Left renal cortex interstitium (tissue), 4 donors: Measurements from ENCODE around the gene PANK3. TPM values are rescaled to one million over a fixed set of nuclear protein-coding genes. Genes with fewer than 3 reads are reported as not detected.
"Not testable (repeated sequence)": the region's sequence is repeated elsewhere in the genome, so short reads cannot be mapped to it uniquely, and the experiment has no call there.

Experiments
- DNase-seq, 4 donors: peaks; one replicate each; pipeline ENCODE4 v3.0.0-alpha.2; 2013; ENCODE audit warnings: low read depth in 4 of 4, low spot score in 2 of 4, missing footprints in 1 of 4
- polyA plus RNA-seq, 4 donors: library from polyadenylated mRNA; unstranded; fragments of 120-200 nt; gene quantifications; one replicate each; pipeline ENCODE4 v1.2.1, GENCODE V29; 2013; ENCODE audit not compliant: insufficient read length in 4 of 4

The PANK3 gene
- polyA plus RNA-seq, 4 donors = 49.6 to 67.6 (median 59.0) TPM

DNA sequence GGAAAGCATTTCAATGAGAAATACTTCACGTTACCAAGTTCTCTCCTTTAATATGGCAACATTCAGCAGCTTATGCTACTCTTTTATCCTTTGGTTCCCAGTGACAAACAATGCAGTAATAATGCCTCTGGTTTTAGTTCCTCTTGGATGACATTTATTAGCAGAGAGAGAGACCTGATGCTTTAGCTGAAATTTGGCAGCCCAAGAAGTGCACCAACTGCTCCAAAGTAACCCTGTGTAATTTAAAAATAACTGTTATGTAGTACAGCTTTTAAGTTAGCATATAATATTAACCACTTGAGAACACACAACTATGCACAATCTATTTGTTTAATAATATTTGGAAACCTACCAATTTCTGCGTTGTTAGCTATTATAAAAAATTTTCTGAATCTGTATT is 21.8 kb downstream of the PANK3 start:
- no peak for DNase-seq

DNA sequence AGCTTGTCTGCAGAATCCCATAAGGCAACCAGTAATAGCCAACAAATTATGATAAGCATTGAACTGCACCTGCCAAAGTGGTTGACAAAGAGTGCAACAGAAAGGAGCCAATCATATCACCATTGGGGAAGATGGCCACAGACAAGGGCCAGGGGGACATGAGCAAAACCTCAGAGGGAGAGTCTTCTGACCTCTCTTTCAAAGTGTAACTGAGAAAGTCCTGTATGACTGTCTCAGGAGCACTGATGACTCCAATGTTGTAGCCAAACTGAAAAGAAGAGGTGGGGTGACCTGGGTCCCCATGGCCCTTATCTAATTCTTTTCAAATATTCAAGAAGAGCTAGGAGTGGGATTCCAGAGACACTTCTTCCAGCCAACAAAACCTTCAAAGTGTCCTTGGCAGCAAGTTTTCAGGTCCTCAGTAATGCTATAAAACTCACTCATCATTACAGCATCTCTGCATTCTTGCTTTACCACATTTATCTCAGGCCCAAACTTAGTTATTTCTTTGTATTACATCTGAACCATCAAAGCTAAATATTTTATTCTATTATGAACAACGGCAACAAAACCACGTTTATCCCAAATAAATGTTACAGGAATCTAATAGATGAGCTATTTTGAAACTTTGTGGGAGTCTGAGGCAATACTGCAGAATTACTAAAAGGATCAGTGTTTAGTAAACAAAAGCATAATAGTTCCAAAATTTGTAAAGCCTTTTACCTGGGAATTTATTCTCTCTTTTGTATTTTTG is 25.6 kb downstream of the PANK3 start:
- no peak for DNase-seq

DNA sequence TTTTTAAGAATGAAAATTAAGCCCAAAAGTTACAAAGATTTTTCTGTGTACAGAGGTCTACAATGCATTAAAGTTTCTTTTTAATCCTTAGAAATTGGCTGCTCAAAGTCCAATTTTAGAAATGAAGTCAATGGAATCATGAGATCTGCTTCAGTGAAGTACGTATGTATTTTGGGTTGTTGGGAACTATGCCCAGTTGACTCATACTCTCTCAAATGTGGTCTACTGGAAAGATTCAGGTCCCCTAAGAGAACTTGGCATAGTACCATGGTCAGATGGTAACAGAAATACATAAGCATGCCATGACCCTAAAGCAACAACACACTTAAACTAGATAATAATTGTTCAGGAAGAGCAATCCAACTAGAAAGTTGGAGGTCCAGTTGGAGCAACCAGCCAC is 27.0 kb downstream of the PANK3 start:
- no peak for DNase-seq

DNA sequence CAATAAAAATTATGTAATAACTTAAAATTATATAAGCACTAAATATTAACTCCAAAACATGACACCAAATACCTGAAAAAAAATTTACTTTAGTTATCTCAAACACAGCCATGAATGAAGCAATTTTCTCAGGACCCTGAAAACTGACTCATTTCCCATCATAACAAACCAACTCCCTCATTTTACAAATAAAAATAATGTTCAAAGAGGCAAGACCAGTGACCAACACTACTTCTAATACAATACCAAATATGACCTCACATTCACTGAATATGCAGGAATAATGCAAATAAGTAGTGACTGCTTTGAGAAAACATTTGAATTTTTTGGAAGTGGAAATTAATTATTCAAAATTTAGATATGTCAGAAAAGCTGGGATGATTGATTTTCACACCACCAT is 28.5 kb downstream of the PANK3 start:
- no peak for DNase-seq

DNA sequence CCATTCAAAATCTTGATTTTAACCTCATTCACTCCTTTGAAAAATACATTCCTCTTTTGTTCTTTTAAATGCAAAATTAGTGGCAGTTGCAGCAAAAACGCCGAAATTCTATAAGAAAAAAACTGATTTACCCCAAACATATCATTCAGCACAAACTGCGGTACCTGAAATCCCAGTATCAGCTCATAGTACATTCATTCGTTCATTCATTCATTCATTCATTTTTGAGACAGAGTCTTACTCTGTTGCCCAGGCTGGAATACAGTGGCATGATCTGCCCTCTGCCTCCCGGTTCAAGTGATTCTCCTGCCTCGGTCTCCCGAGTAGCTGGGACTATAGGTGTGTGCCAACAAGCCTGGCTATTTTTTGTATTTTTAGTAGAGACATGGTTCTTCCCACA is 29.6 kb downstream of the PANK3 start:
- DNase-seq = no peak

DNA sequence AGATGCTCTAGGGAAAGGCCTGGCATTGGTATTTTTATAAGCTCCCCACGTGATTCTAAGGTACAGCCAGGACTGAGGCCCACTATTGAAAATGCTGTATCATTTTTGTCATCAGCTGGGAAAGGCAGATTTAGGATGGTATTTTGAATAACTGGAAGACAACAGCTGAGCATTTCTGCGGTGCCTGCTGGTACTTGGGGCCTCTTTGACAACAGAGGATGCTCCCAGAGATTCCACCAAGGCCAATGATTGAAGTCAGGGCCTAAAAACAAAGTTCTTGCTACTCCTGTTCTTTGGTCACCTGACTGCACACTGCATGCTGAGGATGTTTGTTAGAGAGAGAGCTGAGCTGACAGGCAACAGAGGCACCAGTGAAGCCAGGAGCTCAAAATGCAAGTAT is 42.0 kb downstream of the PANK3 start:
- no peak for DNase-seq

DNA sequence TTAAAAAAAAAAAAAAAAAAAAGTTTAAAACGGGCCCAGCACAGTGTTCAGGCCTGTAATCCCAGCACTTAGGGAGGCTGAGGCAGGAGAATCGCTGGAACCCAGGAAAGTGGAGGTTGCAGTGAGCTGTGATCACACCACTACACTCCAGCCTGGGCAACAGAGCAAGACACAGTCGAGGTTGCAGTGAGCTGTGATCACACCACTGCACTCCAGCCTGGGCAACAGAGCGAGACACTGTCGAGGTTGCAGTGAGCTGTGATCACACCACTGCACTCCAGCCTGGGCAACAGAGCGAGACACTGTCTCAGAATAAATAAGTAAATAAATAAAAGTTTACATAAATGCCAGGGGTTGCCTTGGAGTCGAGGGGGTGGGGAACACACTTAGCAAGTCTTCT is 44.8 kb downstream of the PANK3 start:
- DNase-seq = not testable (repeated sequence)

DNA sequence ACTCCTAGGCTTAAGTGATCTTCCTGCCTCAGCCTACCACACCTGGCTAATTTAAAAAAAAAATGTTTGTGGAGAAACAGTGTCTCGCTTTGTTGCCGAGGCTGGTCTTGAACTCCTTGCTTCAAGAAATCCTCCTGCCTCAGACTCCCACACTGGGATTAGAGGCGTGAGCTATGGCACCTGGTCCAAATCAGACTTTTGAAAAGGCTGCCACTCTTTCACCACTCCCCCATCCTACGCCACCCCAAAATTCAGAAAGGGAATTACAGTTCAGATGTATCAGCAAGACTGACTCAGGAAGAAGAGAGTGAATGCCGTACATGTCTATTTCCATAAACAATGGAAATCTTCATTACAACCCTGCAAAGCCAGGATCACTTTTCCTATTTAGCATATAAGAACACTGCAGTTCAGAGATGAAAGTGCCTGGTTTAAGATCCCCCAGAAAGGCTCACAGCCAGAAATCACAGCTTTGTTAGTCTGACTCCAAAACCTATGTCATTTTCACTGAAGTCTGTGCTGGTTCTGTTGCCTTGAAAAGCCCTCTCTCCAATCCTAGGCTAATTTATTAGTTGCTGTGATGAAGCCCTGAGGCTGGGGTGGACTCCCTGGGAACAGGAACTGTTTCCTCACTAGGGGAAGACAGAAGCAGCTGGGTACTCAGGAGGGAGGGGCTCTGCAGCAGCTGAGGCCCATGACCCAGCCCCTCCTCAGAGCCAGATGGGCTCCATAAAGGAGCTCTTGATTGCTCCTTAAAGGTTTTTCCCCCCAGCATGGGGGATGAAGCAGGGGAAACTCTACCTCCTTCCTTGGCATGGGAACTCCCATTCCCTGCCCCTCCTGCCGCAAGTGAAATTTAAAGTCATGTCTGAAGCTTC is 46.9 kb downstream of the PANK3 start:
- no peak for DNase-seq

DNA sequence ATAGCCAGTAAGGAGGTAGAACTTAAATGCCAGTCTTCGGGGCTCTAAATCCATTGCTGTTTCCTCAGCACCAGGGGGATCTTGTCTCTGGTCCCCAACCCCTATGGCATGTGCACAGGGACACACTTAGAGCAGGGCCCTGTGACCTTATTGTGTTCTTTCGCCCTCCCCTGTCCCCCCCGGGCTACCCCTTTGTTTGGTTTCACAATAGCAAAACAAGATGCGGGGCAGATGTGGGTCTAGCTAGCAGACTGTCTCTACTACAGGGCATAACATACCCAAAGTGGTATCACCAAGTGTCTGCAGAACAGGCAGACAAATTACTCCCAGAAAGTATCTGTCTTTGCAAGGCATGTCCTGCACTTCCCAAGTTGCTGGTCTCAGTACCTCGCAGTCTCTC is 48.0 kb downstream of the PANK3 start:
- no peak for DNase-seq

DNA sequence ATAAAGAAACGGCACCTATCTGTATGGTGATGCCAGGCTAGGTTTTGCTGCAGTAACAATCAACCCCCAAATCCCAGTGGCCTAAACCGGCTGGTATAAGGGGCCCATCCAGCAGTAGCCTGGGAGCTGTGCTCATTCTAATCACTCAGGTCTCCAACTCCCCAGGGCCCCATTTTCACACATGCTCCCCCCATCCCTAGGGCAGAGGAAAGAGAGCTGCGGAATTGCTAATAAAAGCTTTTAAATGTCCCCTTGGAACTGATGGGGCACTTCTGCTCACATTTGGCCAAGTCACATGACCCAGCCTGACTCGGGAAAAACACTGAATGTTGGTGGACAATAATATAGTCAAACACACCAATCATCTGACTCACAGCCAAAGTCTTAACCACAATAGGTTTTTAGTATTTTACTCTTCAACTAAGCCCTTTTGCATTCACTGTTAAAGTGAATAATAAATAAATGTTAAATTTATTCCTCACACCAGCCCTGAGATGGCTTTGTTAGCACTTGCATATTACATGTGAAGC is 48.5 kb downstream of the PANK3 start:
- no peak for DNase-seq

DNA sequence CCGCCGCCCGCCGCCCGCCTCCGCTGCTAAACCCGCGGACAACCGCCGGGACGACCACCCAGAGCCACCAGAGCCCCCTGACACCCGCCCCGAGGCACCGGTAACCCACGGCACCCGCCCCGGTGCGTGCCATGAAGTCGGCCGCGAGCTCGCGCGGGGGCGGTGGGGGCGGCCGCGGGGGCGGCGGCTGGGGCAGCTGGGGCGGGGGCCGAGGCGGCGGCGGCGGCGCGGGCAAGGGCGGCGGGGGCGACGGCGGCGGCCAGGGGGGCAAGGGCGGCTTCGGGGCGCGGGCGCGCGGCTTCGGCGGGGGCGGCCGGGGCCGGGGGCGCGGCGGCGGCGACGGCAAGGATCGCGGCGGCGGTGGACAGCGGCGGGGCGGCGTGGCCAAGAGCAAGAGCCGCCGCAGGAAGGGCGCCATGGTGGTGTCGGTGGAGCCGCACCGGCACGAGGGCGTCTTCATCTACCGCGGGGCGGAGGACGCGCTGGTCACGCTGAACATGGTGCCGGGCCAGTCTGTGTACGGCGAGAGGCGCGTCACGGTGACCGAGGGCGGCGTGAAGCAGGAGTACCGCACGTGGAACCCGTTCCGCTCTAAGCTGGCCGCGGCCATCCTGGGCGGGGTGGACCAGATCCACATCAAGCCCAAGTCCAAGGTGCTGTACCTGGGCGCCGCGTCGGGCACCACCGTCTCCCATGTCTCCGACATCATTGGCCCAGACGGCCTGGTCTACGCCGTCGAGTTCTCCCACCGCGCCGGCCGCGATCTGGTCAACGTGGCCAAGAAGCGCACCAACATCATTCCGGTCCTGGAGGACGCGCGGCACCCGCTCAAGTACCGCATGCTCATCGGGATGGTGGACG is 49.6 kb downstream of the PANK3 start:
- no peak for DNase-seq

DNA sequence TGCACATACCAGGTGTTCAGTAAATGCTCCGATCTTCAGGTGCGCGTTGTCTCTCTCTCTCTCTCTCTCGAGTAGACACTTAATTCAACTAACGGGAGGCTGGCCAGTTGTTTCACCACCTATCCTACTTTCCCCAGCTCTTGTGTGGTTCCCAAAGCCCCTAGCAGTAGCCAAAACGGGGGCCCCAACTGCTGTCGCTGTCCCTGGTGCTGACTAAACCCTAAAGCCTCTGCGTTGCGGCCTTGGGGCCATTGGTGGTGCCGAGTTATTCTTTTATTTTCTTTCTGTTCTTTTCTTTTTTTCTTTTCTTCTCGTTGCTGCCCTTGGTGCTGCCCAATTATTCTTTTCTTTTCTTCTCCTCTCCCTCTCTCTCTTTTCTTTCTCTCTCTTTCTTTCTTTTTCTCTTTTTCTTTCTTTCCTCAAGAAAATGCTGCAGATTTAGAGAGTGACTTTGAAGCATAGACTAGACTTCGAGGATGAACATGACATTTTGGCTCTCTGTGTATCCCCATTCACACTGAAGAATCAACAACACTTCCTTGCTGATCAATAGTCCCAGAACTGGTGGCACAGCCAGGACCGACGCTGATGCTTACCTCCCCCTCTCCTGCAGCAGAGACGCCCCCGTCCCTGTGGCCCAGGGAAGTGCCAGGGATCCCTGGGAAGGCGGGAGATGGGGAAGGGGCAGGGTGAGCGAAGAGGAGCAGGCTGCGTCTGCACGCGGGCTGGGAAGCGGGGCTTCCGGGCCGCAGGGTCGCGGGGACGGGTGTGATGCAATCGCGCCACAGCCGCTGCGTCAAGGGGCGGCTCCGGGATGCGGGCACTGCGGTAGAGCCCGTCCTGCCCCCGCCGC is 50.4 kb downstream of the PANK3 start, which contains the start of gene FBLL1:
FBLL1 (plus strand) TSS at position 785 of the 853 bp plus-strand sequence. CDS start 200 bp downstream, outside the sequence.
- peak; percentile 31 to 63 (median 44) for DNase-seq

DNA sequence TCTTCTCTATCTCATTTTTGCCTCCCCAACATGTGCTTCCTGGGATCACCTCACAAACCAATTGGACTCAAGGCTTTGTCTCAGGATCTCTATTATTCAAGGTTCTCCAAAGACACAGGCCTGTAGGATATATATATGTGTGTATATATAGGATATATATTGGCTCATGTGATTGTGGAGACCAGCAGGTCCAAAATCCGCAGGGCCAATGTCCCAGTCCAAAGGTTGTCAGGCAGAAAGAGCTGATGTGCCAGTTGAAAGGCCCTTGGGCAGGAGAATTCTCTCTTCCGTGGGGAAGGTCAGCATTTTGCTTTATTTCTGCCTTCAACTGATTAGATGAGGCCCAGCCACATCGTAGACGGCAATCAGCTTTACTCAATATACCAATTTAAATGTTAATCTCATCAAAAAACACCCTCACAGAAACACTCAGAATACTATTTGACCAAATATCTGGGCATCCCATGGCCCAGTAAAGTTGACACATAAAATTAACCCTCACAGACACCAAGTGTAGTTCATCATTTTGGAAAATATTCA is 51.3 kb downstream of the PANK3 start:
- DNase-seq = no peak

DNA sequence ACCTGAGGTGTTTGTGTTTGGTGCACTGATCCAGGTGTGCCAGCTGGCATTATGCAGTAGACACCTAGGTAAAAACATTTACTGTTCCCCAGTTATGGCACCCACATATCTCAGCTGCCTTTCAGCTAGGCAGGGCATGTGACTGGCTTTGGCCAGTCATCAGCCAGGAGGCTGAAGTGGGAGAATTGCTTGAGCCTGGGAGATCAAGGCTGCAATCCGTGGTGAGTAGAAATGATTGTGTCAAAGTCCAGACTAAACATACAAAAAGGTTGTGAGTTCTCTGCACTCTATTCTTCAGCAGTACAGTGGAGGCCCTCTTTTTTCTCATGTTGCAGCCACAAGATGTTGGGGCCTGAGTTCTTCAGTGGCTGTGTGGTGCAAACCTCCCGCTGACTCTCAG is 53.3 kb downstream of the PANK3 start:
- no peak for DNase-seq

DNA sequence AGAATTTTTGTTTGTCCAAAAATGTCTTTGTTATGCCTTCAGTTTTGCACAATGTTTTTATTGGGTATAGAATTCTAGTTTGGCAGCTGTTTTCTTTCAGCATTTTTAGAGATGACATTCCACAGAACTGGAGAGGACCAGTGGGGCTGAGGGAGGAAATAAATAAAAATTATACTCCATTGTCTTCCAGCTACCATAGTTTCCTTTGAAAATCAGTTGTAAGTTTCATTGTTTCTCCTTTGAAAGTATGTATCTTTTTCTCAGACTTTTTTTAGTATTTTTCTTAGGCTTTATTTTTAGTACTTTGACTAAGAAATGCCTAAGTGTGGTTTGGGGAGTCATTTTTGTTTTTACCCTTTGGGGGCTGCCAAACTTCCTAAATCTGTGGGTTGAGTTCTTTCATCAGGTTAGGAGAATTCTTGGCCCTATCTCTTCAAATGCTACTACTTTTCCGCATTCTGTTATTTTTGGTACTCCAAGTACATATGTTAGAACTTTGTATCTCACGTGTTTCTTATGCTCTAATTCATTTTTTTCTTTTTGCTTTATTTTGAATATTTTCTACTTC is 65.2 kb downstream of the PANK3 start:
- no peak for DNase-seq

DNA sequence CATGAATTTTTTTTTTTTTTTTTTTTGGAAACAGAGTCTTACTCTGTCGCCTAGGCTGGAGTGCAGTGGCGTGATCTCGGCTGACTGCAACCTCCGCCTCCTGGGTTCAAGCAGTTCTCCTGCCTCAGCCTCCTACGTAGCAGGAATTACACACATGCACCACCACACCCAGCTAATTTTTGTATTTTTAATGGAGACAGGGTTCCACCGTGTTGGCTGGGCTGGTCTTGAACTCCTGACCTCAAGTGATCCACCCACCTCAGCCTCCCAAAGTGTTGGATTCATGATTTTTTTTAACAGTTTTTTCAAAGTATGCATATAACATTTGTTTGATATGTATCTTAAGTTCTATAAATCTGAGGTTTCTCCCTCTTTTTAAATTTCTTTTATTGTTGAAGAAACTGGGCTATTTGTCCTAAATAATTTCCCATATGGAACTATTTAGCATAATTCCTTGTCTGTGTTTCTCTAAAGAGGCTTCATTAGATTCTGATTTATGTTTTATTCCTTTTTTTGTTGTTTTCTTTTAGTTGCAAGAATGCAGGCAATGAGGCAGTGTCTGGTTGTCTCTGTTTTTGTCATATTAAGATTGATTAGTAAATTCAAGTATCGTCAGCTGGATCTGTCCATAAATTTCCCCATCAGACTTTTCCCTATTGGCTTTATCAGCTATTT is 76.5 kb downstream of the PANK3 start:
- no peak for DNase-seq
